GM13977 (cell line): ENCODE data around the gene ZSWIM6.

Experiments used
- DNase-seq: peaks from one replicate; pipeline ENCODE4 v3.0.0; 2012; ENCODE audit warnings: low spot score
- in situ Hi-C: fragments of 300-500 bp; cut with MboI; formaldehyde crosslinking; loops from one replicate; pipeline ENCODE4 v1.12.0; 2022; ENCODE audit warnings: low sequenced_read_pairs, low pct_unique_long_range_greater_than_20kb, mixed read lengths, inconsistent platforms; ENCODE audit not compliant: unreplicated experiment
- TF ChIP-seq, protein P1 (sequence below): IDR thresholded peaks from 2 replicates; pipeline ENCODE4 v1.5.1; 2012; ENCODE audit warnings: mild to moderate bottlenecking, control low read depth; ENCODE audit not compliant: insufficient read depth; ENCODE audit errors: extremely low read depth, missing control alignments

ZSWIM6 gene

GRCh38 chr5:61525512-61526206 lies 193.6 kb downstream of the ZSWIM6 start:
- DNase-seq: no peak
- TF ChIP-seq, protein P1, sequence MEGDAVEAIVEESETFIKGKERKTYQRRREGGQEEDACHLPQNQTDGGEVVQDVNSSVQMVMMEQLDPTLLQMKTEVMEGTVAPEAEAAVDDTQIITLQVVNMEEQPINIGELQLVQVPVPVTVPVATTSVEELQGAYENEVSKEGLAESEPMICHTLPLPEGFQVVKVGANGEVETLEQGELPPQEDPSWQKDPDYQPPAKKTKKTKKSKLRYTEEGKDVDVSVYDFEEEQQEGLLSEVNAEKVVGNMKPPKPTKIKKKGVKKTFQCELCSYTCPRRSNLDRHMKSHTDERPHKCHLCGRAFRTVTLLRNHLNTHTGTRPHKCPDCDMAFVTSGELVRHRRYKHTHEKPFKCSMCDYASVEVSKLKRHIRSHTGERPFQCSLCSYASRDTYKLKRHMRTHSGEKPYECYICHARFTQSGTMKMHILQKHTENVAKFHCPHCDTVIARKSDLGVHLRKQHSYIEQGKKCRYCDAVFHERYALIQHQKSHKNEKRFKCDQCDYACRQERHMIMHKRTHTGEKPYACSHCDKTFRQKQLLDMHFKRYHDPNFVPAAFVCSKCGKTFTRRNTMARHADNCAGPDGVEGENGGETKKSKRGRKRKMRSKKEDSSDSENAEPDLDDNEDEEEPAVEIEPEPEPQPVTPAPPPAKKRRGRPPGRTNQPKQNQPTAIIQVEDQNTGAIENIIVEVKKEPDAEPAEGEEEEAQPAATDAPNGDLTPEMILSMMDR: no peak
- in situ Hi-C loops: no loop called here

- TF ChIP-seq, protein P1: no peak
- no peak for DNase-seq
These were observed 194.1 kb downstream of the ZSWIM6 start for GRCh38 chr5:61526207-61526519.

DNA sequence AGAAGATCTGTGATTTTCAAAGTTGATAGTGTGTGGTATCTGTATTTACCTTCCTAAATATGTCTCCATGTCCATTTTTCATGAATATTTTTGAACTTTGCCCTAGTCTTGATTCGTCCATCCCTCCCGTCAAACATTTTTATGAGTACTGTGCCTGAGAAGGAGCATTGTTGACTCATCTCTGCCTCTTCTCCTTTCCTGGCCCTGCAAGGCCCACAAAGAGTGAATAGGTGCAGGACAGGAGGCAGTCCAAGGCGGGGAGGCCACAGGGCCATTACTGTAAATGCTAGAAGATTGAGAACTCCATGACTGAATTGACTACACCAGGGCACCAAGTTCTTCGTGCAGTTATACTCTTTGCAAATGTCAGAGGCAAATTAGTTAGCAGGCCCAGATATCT lies 200.9 kb downstream of the ZSWIM6 start:
- DNase-seq: no peak
- TF ChIP-seq, protein P1: no peak
- in situ Hi-C loops: no loop called here

More at GRCh38 chr5:61526207-61526519, 194.1 kb downstream of the ZSWIM6 start:
- in situ Hi-C loops: no loop called here

GRCh38 chr5:61534481-61535267 lies 202.6 kb downstream of the ZSWIM6 start:
- TF ChIP-seq, protein P1: no peak
- in situ Hi-C loops: no loop called here
- peak; percentile 36 for DNase-seq

DNA sequence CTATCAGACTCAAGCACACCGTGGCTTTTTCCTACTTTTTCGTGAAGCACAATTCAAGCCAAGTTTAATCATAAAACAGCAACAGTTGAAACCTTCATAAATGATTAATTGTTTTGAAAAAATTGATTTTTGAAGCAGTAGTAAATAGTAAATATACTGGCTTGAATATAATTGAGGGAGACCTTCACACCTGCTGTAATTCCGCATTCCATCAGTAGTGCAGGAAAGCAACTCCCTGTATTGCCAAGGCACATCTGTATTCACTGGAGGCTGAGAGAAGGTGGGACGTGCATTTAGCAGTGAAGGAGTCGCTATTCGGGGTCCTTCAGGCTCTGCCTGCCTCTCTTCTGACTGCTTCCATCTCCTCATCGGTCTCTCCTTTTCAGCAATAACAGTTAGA lies 203.8 kb downstream of the ZSWIM6 start:
- TF ChIP-seq, protein P1: no peak

DNA sequence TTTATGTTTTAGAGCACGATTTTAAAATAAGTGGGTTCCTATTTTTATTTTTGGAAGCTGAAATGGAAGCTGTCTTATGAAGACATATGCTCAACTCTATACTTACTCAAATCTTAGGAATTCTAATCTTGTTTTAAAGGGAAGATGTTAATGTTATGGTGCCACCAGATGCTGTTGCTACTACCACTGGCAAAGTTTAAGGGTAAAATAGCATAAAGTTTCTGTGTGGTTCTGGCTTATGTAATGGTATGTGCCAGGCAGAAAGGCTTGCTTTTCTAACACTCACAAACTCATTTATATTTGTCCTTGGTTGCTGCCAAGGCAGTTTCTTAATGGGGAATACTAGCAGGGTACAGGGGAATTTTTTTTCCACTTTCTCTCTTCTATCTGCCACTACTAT lies 204.9 kb downstream of the ZSWIM6 start:
- in situ Hi-C loops: no loop called here
- TF ChIP-seq, protein P1: no peak
- DNase-seq: no peak

More for the DNA sequence above, 203.8 kb downstream of the ZSWIM6 start:
- no peak for DNase-seq
- in situ Hi-C loops: no loop called here
